HCT116 (cell line): Measurements from ENCODE around the gene GRB7.

Experiments used
- CBX3 ChIP-seq: IDR thresholded peaks from 2 replicates; pipeline ENCODE4 v1.6.1; 2012; ENCODE audit warnings: low read depth
- ELF1 ChIP-seq: IDR thresholded peaks from 2 replicates; pipeline ENCODE4 v1.6.1; 2012; ENCODE audit warnings: low read depth, borderline replicate concordance
- EZH2 ChIP-seq: fragments of 200-600 bp; sonication (generic); IDR thresholded peaks from 2 replicates; pipeline ENCODE4 v1.6.1; 2017; ENCODE audit warnings: antibody characterized with exemption, mixed run types
- POLR2AphosphoS5 ChIP-seq: IDR thresholded peaks from 2 replicates; pipeline ENCODE4 v1.6.1; 2011; ENCODE audit warnings: mild to moderate bottlenecking, low read depth, low read length, moderate library complexity
- YY1 ChIP-seq: IDR thresholded peaks from 2 replicates; pipeline ENCODE4 v1.6.1; 2011; ENCODE audit warnings: low read length, low read depth, moderate library complexity, mild to moderate bottlenecking; ENCODE audit not compliant: insufficient replicate concordance; ENCODE audit errors: extremely low read depth
- ZFX ChIP-seq: fragments of 450-650 bp; IDR thresholded peaks from 2 replicates; pipeline ENCODE4 v1.6.1; 2017
- TF ChIP-seq, protein P1 (sequence below), 3 experiments: fragments of 200-600 bp in 1 of 3; sonication (generic) in 1 of 3; IDR thresholded peaks in 2 of 3; conservative IDR thresholded peaks in 1 of 3; 2 replicates each; pipeline ENCODE4 v1.5.1; 2012 to 2017; ENCODE audit warnings: low read depth in 2 of 3, low read length in 2 of 3, antibody characterized with exemption in 1 of 3, borderline replicate concordance in 1 of 3, control low read depth in 1 of 3, mild to moderate bottlenecking in 1 of 3, mixed read lengths in 1 of 3, mixed run types in 1 of 3, moderate library complexity in 1 of 3; ENCODE audit not compliant: insufficient read depth in 1 of 3
- TF ChIP-seq, protein P2 (sequence below): IDR thresholded peaks from 2 replicates; pipeline ENCODE4 v1.6.1; 2012
- TF ChIP-seq, protein P3 (sequence below): IDR thresholded peaks from 2 replicates; pipeline ENCODE4 v1.6.1; 2012

DNA sequence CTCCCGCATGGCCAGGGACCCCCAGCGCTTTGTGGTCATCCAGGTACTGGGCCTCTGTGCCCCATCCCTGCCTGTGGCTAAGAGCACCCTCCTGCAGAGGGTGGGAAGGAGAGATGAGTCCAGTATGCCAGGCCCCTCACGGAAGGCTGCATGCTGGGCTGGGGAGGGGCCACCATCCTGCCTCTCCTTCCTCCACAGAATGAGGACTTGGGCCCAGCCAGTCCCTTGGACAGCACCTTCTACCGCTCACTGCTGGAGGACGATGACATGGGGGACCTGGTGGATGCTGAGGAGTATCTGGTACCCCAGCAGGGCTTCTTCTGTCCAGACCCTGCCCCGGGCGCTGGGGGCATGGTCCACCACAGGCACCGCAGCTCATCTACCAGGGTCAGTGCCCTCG lies 11.1 kb upstream of the GRB7 start:
- TF ChIP-seq, protein P1, sequence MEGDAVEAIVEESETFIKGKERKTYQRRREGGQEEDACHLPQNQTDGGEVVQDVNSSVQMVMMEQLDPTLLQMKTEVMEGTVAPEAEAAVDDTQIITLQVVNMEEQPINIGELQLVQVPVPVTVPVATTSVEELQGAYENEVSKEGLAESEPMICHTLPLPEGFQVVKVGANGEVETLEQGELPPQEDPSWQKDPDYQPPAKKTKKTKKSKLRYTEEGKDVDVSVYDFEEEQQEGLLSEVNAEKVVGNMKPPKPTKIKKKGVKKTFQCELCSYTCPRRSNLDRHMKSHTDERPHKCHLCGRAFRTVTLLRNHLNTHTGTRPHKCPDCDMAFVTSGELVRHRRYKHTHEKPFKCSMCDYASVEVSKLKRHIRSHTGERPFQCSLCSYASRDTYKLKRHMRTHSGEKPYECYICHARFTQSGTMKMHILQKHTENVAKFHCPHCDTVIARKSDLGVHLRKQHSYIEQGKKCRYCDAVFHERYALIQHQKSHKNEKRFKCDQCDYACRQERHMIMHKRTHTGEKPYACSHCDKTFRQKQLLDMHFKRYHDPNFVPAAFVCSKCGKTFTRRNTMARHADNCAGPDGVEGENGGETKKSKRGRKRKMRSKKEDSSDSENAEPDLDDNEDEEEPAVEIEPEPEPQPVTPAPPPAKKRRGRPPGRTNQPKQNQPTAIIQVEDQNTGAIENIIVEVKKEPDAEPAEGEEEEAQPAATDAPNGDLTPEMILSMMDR (IDR thresholded peaks at IDR 0.05 in 2 of 3, conservative IDR thresholded peaks at IDR 0.05 in 1 of 3; ENCODE audit: borderline replicate concordance in 1 of 3, insufficient read depth in 1 of 3, low read depth in 2 of 3, low read length in 2 of 3): no peak
- TF ChIP-seq, protein P2, sequence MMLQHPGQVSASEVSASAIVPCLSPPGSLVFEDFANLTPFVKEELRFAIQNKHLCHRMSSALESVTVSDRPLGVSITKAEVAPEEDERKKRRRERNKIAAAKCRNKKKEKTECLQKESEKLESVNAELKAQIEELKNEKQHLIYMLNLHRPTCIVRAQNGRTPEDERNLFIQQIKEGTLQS: no peak
- TF ChIP-seq CBX3 (no peak), YY1 (no peak), ELF1 (no peak), EZH2 (no peak), ZFX (no peak), POLR2AphosphoS5 (no peak)
- TF ChIP-seq, protein P3, sequence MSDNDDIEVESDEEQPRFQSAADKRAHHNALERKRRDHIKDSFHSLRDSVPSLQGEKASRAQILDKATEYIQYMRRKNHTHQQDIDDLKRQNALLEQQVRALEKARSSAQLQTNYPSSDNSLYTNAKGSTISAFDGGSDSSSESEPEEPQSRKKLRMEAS: no peak
